NCI-H2029 treated with DMSO at 0.1 percent for 48 hours (cell line): ENCODE data around the gene LSM10.

ENCODE experiments used
- DNase-seq: peaks from one replicate; lab custom pipeline; 2025; lab: John Stamatoyannopoulos, UW

Gene LSM10

DNA sequence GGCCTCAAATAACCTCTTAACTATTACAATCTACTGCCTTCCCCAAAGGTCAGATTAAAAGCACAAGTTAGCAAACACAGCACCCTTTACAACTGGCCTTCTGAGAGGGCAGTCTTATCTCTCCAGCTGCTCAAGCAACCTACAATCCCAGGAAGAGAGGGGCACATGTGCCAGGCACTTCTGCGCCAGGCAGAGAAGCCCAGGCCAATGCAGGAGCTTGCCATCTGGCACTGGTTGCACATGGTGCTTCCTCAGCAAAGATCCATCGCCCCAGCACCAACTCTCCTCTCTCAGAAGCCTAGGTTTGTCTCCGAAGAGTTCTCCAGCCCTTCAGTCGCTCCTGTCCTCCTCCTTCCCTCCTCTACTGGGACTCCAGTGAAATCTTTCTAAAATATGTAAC lies 14.5 kb downstream of the LSM10 start:
- DNase-seq: no peak

DNA sequence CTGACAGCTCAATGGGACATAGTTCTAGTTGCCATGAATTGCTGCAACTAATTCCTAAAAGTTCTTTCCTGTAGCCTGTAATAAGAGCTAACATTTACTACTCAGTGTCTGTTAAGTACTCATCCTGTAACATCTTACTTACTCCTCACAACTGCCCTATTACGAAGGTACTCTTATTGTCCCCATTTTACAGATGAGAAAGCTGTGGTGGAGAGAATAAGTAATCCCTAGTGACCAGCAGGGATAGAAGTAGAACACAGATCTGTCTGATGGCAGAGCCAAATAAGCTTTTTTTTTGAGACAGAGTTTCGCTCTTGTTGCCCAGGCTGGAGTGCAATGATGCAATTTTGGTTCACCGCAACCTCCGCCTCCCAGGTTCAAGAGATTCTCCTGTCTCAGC lies 15.0 kb downstream of the LSM10 start:
- no peak for DNase-seq

GRCh38 chr1:36382231-36382630 lies 15.5 kb downstream of the LSM10 start:
- DNase-seq: no peak

GRCh38 chr1:36381405-36381804 lies 16.3 kb downstream of the LSM10 start:
- no peak for DNase-seq

DNA sequence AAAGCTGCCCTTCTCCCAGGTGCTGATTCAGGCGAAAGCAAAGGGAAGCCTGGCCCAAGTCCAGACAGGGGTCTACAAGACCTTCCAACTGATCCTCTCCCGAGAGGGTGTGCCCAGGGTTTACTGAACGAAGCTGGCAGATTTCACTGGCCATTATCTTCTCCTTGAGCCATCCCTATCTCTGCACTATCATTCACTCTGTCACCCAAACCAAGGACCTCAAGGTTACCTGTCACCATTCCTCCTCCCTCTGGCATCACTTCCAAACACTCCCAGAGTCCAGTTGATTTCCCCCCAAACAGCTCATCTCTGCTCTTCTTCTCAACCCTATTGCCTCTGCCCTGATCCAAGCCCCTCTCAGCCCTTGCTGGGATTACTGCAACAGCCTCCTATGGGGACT lies 16.9 kb downstream of the LSM10 start:
- no peak for DNase-seq

- no peak for DNase-seq
Observed at GRCh38 chr1:36380143-36380619, 17.5 kb downstream of the LSM10 start.

DNA sequence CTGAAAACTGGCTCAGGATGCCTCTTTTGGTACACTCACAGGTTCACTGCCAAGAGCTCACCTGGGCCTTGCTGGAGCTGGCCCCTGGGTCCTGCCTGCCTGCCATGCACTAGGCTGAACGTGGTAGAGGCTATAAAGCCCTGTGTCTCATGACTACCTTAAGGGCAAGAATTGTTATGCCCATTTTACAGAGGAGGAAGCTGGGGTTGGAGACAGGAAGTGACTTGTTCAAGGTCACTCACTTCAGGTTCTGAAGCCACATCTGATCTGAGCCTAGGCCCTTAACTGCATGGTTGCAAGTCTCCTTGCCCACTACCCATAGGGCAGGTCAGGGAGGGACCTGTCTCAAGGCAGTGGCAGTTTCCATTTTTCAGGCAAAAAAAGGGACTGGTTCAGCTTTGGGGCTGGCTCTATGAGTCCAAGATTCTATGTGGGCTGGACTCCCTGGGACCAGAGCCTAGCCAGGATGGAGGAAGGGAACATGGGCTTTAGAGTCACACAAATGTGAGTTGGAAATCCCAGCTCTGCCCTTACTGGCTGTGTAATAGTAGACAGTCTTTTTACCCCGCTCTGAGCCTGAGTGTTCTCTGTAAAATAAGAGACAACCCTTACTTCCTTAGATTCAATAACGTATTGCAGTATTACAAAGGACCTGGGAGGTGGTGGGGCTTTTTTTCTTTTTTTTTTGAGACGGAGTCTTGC lies 19.8 kb downstream of the LSM10 start:
- no peak for DNase-seq

GRCh38 chr1:36372617-36373016 lies 25.1 kb downstream of the LSM10 start:
- DNase-seq: no peak

GRCh38 chr1:36369061-36369861 lies 28.4 kb downstream of the LSM10 start:
- peak; percentile 31 for DNase-seq

GRCh38 chr1:36367798-36368197 lies 29.9 kb downstream of the LSM10 start:
- DNase-seq: no peak

GRCh38 chr1:36367066-36367465 lies 30.6 kb downstream of the LSM10 start:
- DNase-seq: no peak

DNA sequence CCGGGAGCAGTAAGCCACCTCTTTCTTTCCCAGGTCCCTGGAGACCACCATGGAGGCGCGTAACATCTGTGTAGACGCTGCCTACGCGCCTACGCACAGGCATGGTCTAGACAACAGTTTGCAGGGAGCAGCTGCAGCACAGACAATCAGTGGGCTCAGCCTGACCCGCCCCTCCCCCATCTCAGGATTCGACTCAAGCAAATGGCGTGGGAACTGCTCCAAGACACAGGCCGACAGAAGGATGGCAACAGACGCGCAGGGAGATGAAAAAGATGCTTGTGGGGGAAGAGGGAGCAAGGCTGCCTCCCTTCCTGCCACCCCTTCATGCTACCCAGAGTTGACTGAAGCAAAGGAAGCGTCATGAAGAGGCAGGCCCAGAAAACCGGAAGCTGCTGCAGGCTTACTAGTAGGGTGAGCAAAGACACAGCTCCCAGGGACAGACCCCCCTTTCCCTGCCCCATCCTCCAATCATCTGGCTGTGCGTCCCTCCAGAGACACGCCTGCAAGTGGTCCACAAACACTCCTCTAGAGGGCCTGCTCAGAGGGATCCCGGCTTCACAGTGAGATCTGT lies 31.5 kb downstream of the LSM10 start:
- DNase-seq: no peak

- no peak for DNase-seq
Observed at GRCh38 chr1:36365381-36365780, 32.3 kb downstream of the LSM10 start.

- DNase-seq: no peak
Observed at GRCh38 chr1:36359911-36360550, 37.7 kb downstream of the LSM10 start.

GRCh38 chr1:36359383-36359782 lies 38.3 kb downstream of the LSM10 start:
- DNase-seq: no peak

DNA sequence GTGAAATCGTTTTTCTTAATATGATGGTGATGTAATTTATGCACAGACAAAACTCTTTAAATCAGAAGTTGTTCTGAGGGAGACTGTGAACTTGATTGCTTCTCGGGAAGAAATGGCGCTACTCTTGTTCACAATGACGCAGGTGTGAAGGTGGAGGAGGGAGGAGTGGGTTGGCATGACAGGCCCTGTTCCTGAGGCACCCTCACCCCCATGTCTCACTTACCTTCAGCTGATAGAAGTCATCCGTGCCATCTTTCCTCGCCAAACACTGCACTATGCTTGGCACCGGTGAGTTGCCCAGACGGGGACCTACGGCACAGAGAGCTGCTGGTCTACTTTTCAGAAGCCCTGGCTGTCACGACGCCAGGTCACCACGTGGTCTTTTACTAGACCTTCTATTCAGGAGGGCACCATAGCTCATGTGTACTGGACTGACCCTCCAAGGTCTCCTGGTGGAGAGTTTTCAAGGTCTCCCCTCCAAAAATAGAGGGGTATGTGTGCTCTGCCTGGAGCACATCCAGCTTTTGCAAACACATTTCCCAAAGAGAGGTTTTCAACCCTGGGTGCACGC lies 39.1 kb downstream of the LSM10 start:
- DNase-seq: no peak

GRCh38 chr1:36355811-36356210 lies 41.9 kb downstream of the LSM10 start:
- no peak for DNase-seq

DNA sequence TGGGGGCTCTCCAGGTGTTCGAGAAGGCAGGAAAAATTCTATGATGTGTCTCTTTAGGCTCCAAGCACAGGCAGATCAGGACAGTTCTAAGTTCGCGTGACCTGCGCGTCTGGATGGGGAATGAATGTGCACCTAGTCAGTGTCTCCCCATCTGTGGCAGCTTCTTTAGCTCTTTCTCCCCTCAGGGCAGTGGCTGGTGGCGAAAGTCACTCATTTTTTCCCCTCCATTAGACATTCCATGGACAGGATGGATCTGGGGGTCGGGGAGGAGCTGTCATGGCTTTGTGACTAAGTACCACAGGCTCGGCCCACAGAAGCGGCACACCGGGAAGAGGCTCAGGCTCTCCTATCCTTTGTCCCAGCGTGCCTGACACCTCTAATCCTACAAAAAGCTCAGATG lies 43.2 kb downstream of the LSM10 start:
- no peak for DNase-seq

GRCh38 chr1:36352910-36353878 lies 44.5 kb downstream of the LSM10 start:
- DNase-seq: no peak

DNA sequence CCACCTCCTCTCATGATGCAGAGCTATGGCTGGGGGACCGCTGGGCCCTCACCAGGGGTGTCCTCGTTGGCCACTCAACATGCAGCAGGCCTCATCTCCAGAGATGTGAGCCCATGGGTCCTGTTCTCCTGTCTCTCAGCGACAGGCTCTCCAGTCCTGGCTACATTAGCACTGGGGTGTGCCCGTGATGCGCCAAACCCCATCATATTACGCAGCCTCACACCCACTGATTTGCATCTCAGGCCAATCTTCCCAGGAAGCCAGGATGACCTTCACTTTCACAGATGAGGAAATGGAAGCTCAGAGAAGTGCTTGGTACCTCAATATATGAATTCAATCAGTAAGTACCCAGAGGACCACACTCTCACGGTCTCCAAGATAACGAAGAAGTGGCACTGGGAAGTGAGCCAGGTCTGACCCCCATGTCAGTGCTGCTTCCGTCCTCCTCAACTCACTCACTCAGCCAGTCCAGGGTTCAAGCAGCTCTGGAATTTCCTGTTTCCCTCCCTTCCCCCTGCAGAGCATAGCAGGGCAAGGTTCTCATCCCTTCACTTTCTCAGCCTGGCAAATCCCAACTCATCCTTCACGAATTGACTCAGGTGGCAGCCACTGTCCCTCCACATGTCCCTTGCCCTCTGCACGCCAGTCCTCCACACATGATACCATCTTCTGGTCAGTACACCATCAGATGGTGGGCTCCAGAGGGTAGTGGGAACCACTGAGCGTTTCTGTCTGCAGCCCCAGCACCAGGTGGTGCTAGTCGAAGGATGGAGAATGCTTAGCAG lies 45.4 kb downstream of the LSM10 start:
- DNase-seq: no peak
